Breast epithelium (tissue), 3 donors: ENCODE results near the gene TUBD1.

Experiments used
- CTCF ChIP-seq, 3 donors: fragments of 450-650 bp; IDR thresholded peaks; one replicate each; pipeline ENCODE4 v1.5.1; 2016 to 2017; ENCODE audit warnings: antibody characterized with exemption in 3 of 3, mild to moderate bottlenecking in 3 of 3, moderate library complexity in 3 of 3
- POLR2AphosphoS5 ChIP-seq, 3 donors: sonication (generic); formaldehyde crosslinking; IDR thresholded peaks; one replicate each; pipeline ENCODE4 v1.6.1; 2017; ENCODE audit warnings: antibody characterized with exemption in 3 of 3

- no peak for TF ChIP-seq CTCF (IDR thresholded peaks at IDR 0.05)
- TF ChIP-seq POLR2AphosphoS5 (IDR thresholded peaks at IDR 0.05), result no peak
Measured at GRCh38 chr17:59827721-59828477, 64.8 kb downstream of the TUBD1 start.
